ENCODE data around the gene CGNL1. TPM values are rescaled to one million over a fixed set of nuclear protein-coding genes. Genes with fewer than 3 reads are reported as not detected.

The CGNL1 gene
- total RNA-seq, 1 donor from 2014 or later = 3.5 TPM

DNA sequence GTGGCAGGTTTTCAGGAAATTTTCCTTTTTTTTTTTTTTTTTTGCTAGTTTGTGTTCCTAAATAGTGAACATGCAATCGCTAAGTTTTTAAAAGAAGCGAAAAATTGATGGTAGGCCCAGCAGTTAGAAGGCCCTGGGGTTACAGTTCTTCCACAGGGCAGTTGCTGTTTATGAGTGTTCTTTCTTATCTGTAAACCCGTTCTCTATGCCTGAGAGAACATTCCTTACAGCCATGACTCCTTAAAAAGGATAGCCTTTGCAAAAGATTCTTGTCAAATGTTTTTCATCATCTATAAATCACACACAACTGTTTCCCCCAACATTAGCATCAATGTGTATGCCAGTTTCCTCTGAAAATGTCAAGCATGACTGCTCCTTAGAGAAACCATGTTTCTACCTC lies 191.6 kb downstream of the CGNL1 start:
- intact Hi-C loops (cut with DNase I) = no loop called here
- H3K9me3 ChIP-seq = no peaks in the 10 kb centered on the region
- DNase-seq (ENCODE audit: low spot score in 2 of 2) = no peak
- TF ChIP-seq CTCF (IDR thresholded peaks at IDR 0.05) = no peak
- H3K27me3 ChIP-seq = no peaks in the 10 kb centered on the region
- no peaks in the 10 kb centered on the region for H3K36me3 ChIP-seq
- no peaks in the 10 kb centered on the region for H3K4me1 ChIP-seq
- H3K27ac ChIP-seq = no peak overlapping the region
- no peak overlapping the region for H3K4me3 ChIP-seq

DNA sequence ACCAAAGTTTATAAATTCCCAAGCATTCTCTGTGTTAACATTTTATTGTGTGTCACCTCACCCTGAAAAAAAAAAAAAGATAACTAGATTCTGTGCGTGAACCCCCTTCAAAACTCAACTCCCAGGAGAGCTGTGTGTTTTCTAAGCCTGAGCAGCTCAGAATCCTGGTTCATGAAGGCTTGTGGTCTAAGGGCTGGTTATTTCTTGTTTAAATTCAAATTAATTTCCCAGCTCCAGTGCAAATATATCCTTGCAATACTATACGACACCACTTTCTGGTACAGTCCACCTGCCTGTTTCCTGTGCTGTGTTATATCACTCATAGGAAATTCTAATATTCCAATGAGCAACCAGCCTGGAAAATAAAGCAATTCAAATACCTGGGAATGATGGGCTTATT lies 192.0 kb downstream of the CGNL1 start:
- H3K9me3 ChIP-seq = no peaks in the 10 kb centered on the region
- no peak overlapping the region for H3K27ac ChIP-seq
- no peak overlapping the region for H3K4me3 ChIP-seq
- H3K36me3 ChIP-seq = no peaks in the 10 kb centered on the region
- intact Hi-C loops (cut with DNase I) = no loop called here
- H3K27me3 ChIP-seq = no peaks in the 10 kb centered on the region
- no peaks in the 10 kb centered on the region for H3K4me1 ChIP-seq
- no peak for DNase-seq (ENCODE audit: low spot score in 2 of 2)
- no peak for TF ChIP-seq CTCF (IDR thresholded peaks at IDR 0.05)

DNA sequence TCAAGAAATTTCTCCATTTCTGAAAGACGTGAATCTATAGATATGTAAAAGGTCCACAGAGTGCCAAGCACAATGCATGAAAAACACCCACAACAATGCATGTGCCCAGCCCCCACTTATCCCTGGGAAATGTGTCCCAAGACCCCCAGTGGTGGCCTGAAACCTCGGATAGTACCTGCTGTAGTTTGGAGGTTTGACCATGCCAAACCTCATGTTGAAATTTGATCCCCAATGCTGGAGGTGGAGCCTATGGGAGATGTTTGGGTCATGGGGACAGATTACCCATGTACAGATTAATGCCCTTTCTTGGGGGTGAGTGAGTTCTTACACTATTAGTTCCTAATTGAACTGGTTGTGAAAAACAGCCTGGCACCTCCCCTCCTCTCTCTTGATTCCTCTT lies 194.0 kb downstream of the CGNL1 start:
- H3K36me3 ChIP-seq = no peaks in the 10 kb centered on the region

DNA sequence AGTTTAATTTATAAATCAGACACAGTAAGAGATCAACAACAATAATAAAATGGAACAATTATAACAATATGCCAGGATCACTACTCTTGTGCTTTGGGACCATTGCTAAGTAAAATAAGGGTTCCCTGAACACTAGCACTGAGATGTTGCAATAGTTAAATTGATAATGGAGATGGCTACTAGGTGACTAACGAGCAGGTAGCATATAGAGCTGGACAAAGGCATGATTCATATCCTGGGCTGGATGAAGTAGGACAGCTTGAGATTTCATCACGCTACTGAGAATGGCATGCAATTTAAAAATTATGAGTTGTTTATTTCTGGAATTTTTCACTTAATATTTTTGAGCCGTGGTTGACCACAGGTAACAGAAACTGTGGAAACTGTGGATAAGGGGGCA lies 194.7 kb downstream of the CGNL1 start:
- H3K27ac ChIP-seq = no peak overlapping the region
- no peaks in the 10 kb centered on the region for H3K4me1 ChIP-seq
- no peaks in the 10 kb centered on the region for H3K27me3 ChIP-seq
- DNase-seq (ENCODE audit: low spot score in 2 of 2) = no peak
- no peak for TF ChIP-seq CTCF (IDR thresholded peaks at IDR 0.05)
- H3K4me3 ChIP-seq = no peak overlapping the region
- H3K9me3 ChIP-seq = no peaks in the 10 kb centered on the region
- no peaks in the 10 kb centered on the region for H3K36me3 ChIP-seq
- intact Hi-C loops (cut with DNase I) = no loop called here

More for the DNA sequence above, 194.0 kb downstream of the CGNL1 start:
- TF ChIP-seq CTCF (IDR thresholded peaks at IDR 0.05) = no peak
- H3K4me3 ChIP-seq = no peak overlapping the region
- no peak for DNase-seq (ENCODE audit: low spot score in 2 of 2)
- H3K9me3 ChIP-seq = no peaks in the 10 kb centered on the region
- H3K27ac ChIP-seq = no peak overlapping the region
- intact Hi-C loops (cut with DNase I) = no loop called here
- H3K27me3 ChIP-seq = no peaks in the 10 kb centered on the region
- no peaks in the 10 kb centered on the region for H3K4me1 ChIP-seq

DNA sequence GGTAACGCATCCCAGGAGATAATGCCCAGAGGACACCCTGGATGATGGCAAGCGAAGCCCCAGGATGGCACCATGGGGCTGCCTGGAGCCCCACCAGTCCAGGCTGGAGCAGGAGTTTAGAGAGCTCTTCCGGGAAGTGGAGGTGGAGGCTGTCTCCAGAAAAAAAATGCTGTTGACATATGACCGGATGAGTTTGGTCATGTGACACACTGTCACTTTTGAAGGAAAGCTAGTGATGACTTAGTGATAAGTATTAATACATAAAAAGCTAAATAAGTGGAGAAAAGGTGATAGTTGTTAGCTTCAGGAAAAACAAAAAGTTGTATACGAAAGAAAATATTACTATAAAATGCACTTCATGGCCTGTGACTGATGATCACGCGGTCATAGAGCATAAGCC lies 195.4 kb downstream of the CGNL1 start:
- no peaks in the 10 kb centered on the region for H3K27me3 ChIP-seq
- no peak overlapping the region for H3K4me3 ChIP-seq
- DNase-seq (ENCODE audit: low spot score in 2 of 2) = no peak
- TF ChIP-seq CTCF (IDR thresholded peaks at IDR 0.05) = no peak
- no peaks in the 10 kb centered on the region for H3K36me3 ChIP-seq
- intact Hi-C loops (cut with DNase I) = no loop called here
- no peaks in the 10 kb centered on the region for H3K4me1 ChIP-seq
- H3K9me3 ChIP-seq = no peaks in the 10 kb centered on the region
- no peak overlapping the region for H3K27ac ChIP-seq

DNA sequence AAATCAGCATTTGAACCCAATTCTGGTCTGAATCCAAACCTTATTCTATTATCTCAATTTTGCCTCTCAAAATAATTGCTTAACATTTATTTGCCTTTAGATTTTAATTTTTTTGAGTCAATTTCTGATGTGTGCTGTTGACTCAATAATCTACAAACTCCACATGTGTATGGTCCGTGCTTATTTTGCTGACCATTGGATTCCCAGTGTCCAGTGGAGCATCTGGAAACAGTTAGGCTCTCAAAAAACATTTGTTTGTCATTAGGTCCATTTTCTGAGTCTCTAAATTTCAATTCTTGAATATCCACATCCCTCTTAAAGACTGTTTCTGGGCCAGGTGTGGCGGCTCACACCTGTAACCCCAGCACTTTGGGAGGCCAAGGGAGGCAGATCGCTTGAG lies 196.2 kb downstream of the CGNL1 start:
- Histone ChIP-seq H3K27me3 (no peaks in the 10 kb centered on the region), H3K36me3 (no peaks in the 10 kb centered on the region), H3K4me1 (no peaks in the 10 kb centered on the region), H3K27ac (no peak overlapping the region), H3K9me3 (no peaks in the 10 kb centered on the region), H3K4me3 (no peak overlapping the region)
- no peak for DNase-seq (ENCODE audit: low spot score in 2 of 2)
- TF ChIP-seq CTCF (IDR thresholded peaks at IDR 0.05) = no peak
- intact Hi-C loops (cut with DNase I) = no loop called here
